Endodermal cell (in vitro differentiated cells): ENCODE data around the gene ATAD3B. TPM values are rescaled to one million over a fixed set of nuclear protein-coding genes. Genes with fewer than 3 reads are reported as not detected.
"Not testable (repeated sequence)": the region's sequence is repeated elsewhere in the genome, so short reads cannot be mapped to it uniquely, and the experiment has no call there.

Experiments
- DNase-seq: peaks from one replicate; pipeline ENCODE4 v3.0.0-alpha.2; 2017
- H3K27ac ChIP-seq: 2 replicates; pipeline ENCODE4 v1.5.1; 2013; ENCODE audit warnings: mild to moderate bottlenecking, low read depth, low read length, moderate library complexity
- H3K27me3 ChIP-seq: 2 replicates; pipeline ENCODE4 v1.6.1; 2013; ENCODE audit warnings: mild to moderate bottlenecking, low read length, moderate library complexity; ENCODE audit not compliant: insufficient read depth, control insufficient read depth, poor library complexity, severe bottlenecking
- H3K36me3 ChIP-seq: 2 replicates; pipeline ENCODE4 v1.7.0; 2013; ENCODE audit warnings: mild to moderate bottlenecking, low read length, moderate library complexity; ENCODE audit not compliant: control insufficient read depth, insufficient read depth
- H3K4me1 ChIP-seq: one replicate; pipeline ENCODE4 v1.7.0; 2013; ENCODE audit warnings: low read length; ENCODE audit not compliant: control insufficient read depth, insufficient read depth
- H3K4me3 ChIP-seq: 2 replicates; pipeline ENCODE4 v1.5.1; 2013; ENCODE audit warnings: mild to moderate bottlenecking, low read length, moderate library complexity
- H3K9ac ChIP-seq: 2 replicates; pipeline ENCODE4 v1.6.1; 2013; ENCODE audit warnings: mild to moderate bottlenecking, low read length, moderate library complexity; ENCODE audit not compliant: poor library complexity, severe bottlenecking; ENCODE audit errors: extremely low read depth
- H3K9me3 ChIP-seq: 2 replicates; pipeline ENCODE4 v1.6.1; 2013; ENCODE audit warnings: mild to moderate bottlenecking, low read length, moderate library complexity; ENCODE audit not compliant: control insufficient read depth
- H3K27ac Mint-ChIP-seq: 2 replicates; pipeline ENCODE4 v1.8.0; 2020; ENCODE audit warnings: mixed read lengths
- H3K27me3 Mint-ChIP-seq: 2 replicates; pipeline ENCODE4 v1.8.0; 2021; ENCODE audit warnings: mild to moderate bottlenecking, mixed read lengths; ENCODE audit not compliant: insufficient read depth
- H3K36me3 Mint-ChIP-seq: 2 replicates; pipeline ENCODE4 v1.8.0; 2020; ENCODE audit warnings: low read depth, mixed read lengths
- H3K4me1 Mint-ChIP-seq: 2 replicates; pipeline ENCODE4 v1.8.0; 2020; ENCODE audit warnings: mixed read lengths
- H3K4me3 Mint-ChIP-seq: 2 replicates; pipeline ENCODE4 v1.8.0; 2020; ENCODE audit warnings: mild to moderate bottlenecking, moderate library complexity, mixed read lengths
- H3K9me3 Mint-ChIP-seq: 2 replicates; pipeline ENCODE4 v1.8.0; 2020; ENCODE audit warnings: mild to moderate bottlenecking, mixed read lengths
- CTCF ChIP-seq: fragments of 200-600 bp; sonication (generic); conservative IDR thresholded peaks from 2 replicates; pipeline ENCODE4 v1.5.0; 2021; ENCODE audit warnings: antibody characterized with exemption, mild to moderate bottlenecking
- WGBS, 2 experiments: methylation state at CpG; one replicate each; pipeline versions ENCODE4 v1.1.5 to v1.1.7; 2013; ENCODE audit warnings: missing lambda C conversion rate in 2 of 2, mixed read lengths in 1 of 2; ENCODE audit not compliant: insufficient coverage in 1 of 2, insufficient read length in 1 of 2; 5-methylcytosine and 5-hydroxymethylcytosine counted together
- total RNA-seq, 2 donors: library from RNA; stranded (reverse); fragmentation: NEBNext Ultra II Directional in 1 of 2; extraction: Animal tissue kit (Norgen Biotek cat#: 25700) in 1 of 2; gene quantifications; 2 replicates in 1 of 2; 3 replicates in 1 of 2; pipeline ENCODE4 v1.2.1, GENCODE V29; 2021

Gene ATAD3B
- total RNA-seq, 2 donors from 2014 or later, result 41.8 to 47.4 TPM

- not testable (repeated sequence) for H3K4me3 Mint-ChIP-seq, H3K27ac Mint-ChIP-seq, H3K27ac ChIP-seq, H3K9me3 Mint-ChIP-seq, H3K4me1 Mint-ChIP-seq, H3K36me3 ChIP-seq, H3K9ac ChIP-seq, H3K27me3 ChIP-seq, H3K4me3 ChIP-seq, H3K9me3 ChIP-seq, H3K36me3 Mint-ChIP-seq, DNase-seq, H3K4me1 ChIP-seq, H3K27me3 Mint-ChIP-seq
- 93% methylated on average over 13 of the region's 19 CpGs; no CpG with 5 or more reads in 1 of the 2 experiments for whole genome bisulfite sequencing, 2 experiments
Observed at GRCh38 chr1:1459156-1459555, 12.4 kb upstream of the ATAD3B start.

- H3K9ac ChIP-seq, H3K9me3 Mint-ChIP-seq, H3K4me1 Mint-ChIP-seq, H3K27ac ChIP-seq, H3K27me3 Mint-ChIP-seq, H3K4me3 Mint-ChIP-seq, H3K9me3 ChIP-seq, DNase-seq, H3K27ac Mint-ChIP-seq, H3K36me3 Mint-ChIP-seq, H3K4me3 ChIP-seq, H3K36me3 ChIP-seq, H3K27me3 ChIP-seq, H3K4me1 ChIP-seq: not testable (repeated sequence)
- WGBS, 2 experiments, result 92 to 94% methylated on average over 6 to 14 of the region's 14 CpGs
Observed at GRCh38 chr1:1459711-1460110, 11.9 kb upstream of the ATAD3B start.

GRCh38 chr1:1460540-1461130 lies 10.9 kb upstream of the ATAD3B start:
- no peak for TF ChIP-seq CTCF
- WGBS, 2 experiments, result 93 to 98% methylated on average over 24 to 27 of the region's 27 CpGs
- Histone ChIP-seq H3K9me3 (no peaks in the 10 kb centered on the region), H3K36me3 (no peaks in the 10 kb centered on the region), H3K4me1 (no peaks in the 10 kb centered on the region), H3K4me3 (no peak overlapping the region), H3K27ac (no peak overlapping the region), H3K27me3 (no peaks in the 10 kb centered on the region), H3K9ac (no peak overlapping the region)
- no peaks in the 10 kb centered on the region for H3K4me1 Mint-ChIP-seq
- no peaks in the 10 kb centered on the region for H3K36me3 Mint-ChIP-seq
- H3K9me3 Mint-ChIP-seq, result no peaks in the 10 kb centered on the region
- no peak overlapping the region for H3K4me3 Mint-ChIP-seq
- peaks cover under 1% of the 10 kb centered on the region for H3K27me3 Mint-ChIP-seq
- no peak for DNase-seq
- no peak overlapping the region for H3K27ac Mint-ChIP-seq

- 89 to 90% methylated on average over 16 to 18 of the region's 18 CpGs for WGBS, 2 experiments
- Histone ChIP-seq H3K9ac (no peak overlapping the region), H3K9me3 (no peaks in the 10 kb centered on the region), H3K36me3 (no peaks in the 10 kb centered on the region), H3K27me3 (no peaks in the 10 kb centered on the region), H3K4me1 (no peaks in the 10 kb centered on the region), H3K4me3 (no peak overlapping the region), H3K27ac (no peak overlapping the region)
- Mint-ChIP-seq H3K4me3 (no peak overlapping the region), H3K4me1 (no peaks in the 10 kb centered on the region), H3K27ac (no peak overlapping the region), H3K9me3 (no peaks in the 10 kb centered on the region), H3K36me3 (no peaks in the 10 kb centered on the region), H3K27me3 (peaks cover 3% of the 10 kb centered on the region)
- no peak for TF ChIP-seq CTCF
- no peak for DNase-seq
Observed at GRCh38 chr1:1461721-1462317, 9.7 kb upstream of the ATAD3B start.
